Mucosa of stomach (tissue), 1 donor: Measurements from ENCODE around the gene TMEM200A.
"Not testable (repeated sequence)": the region's sequence is repeated elsewhere in the genome, so short reads cannot be mapped to it uniquely, and the experiment has no call there.

Experiments
- H3K27me3 ChIP-seq: one replicate; pipeline ENCODE4 v1.7.0; 2013; ENCODE audit warnings: mild to moderate bottlenecking, low read length; ENCODE audit not compliant: control insufficient read depth, insufficient read depth
- H3K36me3 ChIP-seq: one replicate; pipeline ENCODE4 v1.7.0; 2013; ENCODE audit warnings: low read length; ENCODE audit not compliant: control insufficient read depth, insufficient read depth
- H3K4me1 ChIP-seq: one replicate; pipeline ENCODE4 v1.7.0; 2013; ENCODE audit warnings: mild to moderate bottlenecking, low read length; ENCODE audit not compliant: control insufficient read depth, insufficient read depth
- H3K4me3 ChIP-seq: one replicate; pipeline ENCODE4 v1.7.0; 2013; ENCODE audit warnings: low read length
- H3K9ac ChIP-seq: one replicate; pipeline ENCODE4 v1.7.0; 2013; ENCODE audit warnings: mild to moderate bottlenecking, low read length, moderate library complexity
- H3K9me3 ChIP-seq: one replicate; pipeline ENCODE4 v1.7.0; 2013; ENCODE audit warnings: mild to moderate bottlenecking, low read length, moderate library complexity; ENCODE audit not compliant: control insufficient read depth
- donor health status: Pancreatic carcinoma.

TMEM200A gene

DNA sequence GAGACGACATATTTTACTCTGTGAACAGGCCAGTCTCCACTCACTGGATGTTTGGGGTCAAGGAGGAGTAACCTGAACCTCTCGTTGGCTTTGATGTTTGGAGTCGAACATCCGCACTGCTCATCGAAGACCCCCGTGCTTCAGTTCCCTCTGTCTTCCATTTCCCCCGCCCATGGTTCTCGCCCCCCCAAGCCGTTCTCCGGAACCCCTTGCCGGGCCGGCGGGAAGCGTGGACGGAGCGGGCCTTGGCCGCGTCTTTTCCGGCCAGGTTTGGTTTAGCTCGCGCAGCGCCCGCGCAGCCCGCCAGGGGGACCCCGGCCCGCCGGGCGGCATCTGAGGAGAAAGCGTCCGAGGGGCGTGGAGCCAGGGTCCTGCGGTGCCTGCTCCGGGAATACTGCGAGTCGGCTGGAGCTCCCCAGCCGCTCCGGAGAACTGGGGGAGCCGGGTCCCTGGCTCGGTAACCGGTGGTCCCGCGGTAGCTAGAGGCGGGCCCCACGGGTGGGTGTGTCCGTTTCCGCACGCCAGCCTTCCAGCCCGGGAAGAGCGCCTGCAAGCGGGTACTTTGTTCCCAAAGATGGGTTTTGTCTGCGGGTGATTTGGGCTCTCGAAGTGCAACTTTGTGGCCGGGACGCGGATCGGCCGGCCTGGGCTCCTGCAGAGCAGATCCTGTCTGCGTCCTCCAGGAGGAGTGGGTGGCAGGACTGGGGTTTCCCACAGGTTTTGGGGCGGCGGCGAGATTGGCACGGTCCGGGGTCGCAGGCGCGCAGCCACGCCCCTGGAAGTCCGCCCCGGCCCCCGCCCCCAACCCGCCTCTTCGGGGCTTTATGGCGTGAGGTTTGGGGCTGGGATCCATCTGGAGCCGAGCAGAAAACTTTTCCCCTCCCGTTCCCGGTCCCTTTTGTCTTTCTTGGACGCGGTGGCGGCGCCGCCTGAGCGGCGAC is at the start of gene TMEM200A:
Gene TMEM200A, plus strand, starts transcription at position 852 of the 941 bp plus-strand sequence. CDS start 74,406 bp downstream, outside the sequence.
- Histone ChIP-seq H3K4me1 (peaks cover 4% of the 10 kb centered on the region), H3K9ac (peak within 1 kb of the TSS; percentile 44)

DNA sequence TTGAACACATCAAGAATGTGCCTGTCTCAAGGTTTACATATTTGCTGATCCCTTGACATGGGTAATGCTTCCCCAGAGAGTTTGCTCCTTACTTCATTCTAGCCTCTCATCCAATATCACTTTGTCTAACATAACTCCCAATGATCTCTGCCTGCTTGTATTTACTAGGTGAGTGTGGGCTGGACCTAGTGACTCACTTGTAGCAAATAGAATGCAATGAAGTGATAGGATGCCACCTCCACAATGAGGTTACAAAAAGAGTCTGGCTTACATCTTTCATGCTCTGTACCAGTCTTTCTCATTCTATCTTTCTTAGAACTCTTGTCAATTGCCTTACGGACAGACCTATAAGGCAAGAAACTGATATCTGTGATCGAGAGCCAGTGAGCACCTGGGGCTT is 44.9 kb upstream of the TMEM200A start:
- H3K9me3 ChIP-seq, result no peaks in the 10 kb centered on the region
- H3K27me3 ChIP-seq, result no peaks in the 10 kb centered on the region
- H3K4me3 ChIP-seq, result no peak overlapping the region
- no peaks in the 10 kb centered on the region for H3K36me3 ChIP-seq
- no peak overlapping the region for H3K9ac ChIP-seq
- H3K4me1 ChIP-seq, result no peaks in the 10 kb centered on the region

More for the DNA sequence above, at the start of gene TMEM200A:
- H3K36me3 ChIP-seq, result no peaks in the 10 kb centered on the region
- H3K27me3 ChIP-seq, result peaks cover 28% of the 10 kb centered on the region
- no peaks in the 10 kb centered on the region for H3K9me3 ChIP-seq
- no peak within 1 kb of the TSS for H3K4me3 ChIP-seq

DNA sequence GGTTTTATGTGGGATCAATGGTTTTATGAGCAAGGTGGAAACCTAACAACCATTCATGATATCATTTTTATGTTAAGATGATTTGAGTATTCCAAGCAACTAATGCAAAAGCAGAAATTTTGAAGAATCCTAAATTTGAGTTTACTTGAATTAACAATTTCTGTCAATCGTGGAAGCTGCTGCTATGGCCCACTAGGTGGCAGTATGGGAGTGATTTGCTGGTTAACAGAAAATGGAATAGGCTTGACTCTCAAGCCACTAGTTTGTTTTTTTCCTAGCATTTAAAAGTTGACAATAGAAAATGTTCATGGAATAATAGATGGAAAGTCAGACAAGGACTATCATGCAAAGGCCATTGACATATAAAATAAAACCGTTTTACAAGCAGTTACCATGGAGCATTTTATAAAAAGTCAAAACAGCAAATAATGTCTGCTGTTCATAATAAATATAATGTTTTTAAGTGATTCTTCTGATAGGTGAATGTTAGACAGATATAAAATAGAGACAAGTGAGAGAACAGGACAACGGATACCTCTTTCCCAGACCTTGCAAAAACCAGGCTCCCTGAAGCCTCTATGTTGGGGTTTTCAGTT is 43.0 kb upstream of the TMEM200A start:
- no peaks in the 10 kb centered on the region for H3K27me3 ChIP-seq
- H3K4me1 ChIP-seq, result no peaks in the 10 kb centered on the region
- H3K36me3 ChIP-seq, result no peaks in the 10 kb centered on the region
- H3K4me3 ChIP-seq, result no peak overlapping the region
- H3K9me3 ChIP-seq, result no peaks in the 10 kb centered on the region
- no peak overlapping the region for H3K9ac ChIP-seq

DNA sequence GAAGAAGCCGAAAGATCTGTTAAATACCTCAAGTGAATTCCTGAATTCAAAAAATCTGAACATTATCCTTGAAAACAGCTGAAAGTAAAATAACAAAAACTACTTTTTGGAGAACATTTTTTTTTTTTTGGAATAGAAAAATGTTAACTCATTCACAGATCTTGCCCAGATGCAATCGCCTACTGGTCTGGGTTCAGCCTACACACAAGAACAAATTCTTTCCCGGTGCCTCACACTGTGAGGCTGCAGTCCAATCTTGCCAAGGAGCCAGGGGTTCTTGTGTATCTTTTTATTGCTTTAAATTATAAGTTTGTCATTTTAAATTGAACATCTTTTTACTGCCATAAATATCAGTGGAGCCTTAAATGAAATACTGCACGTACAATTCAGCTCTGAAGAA is 41.2 kb upstream of the TMEM200A start:
- Histone ChIP-seq H3K9ac (no peak overlapping the region), H3K9me3 (no peaks in the 10 kb centered on the region), H3K4me1 (no peaks in the 10 kb centered on the region), H3K27me3 (no peaks in the 10 kb centered on the region), H3K4me3 (no peak overlapping the region), H3K36me3 (no peaks in the 10 kb centered on the region)

DNA sequence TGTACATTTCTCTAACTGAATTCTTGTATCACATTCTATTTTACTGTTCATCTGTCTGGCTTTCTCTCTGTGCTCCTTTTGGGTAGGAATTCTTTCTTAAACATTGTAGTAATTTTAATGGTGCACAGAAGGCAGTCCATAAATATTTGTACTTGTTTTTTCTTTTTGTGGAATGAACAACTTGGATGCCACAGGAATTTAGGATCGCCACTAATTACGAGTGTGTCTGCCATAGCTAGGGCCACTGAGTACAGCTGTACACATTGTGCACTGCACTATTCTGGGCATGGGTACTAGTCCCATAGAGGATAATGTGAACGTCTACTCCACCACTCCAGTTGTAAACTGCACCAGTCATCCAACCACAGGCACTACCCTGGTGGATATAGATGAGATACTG is 39.3 kb upstream of the TMEM200A start:
- H3K36me3 ChIP-seq, result no peaks in the 10 kb centered on the region
- H3K4me1 ChIP-seq, result no peaks in the 10 kb centered on the region
- no peak overlapping the region for H3K9ac ChIP-seq
- H3K27me3 ChIP-seq, result no peaks in the 10 kb centered on the region
- no peaks in the 10 kb centered on the region for H3K9me3 ChIP-seq
- no peak overlapping the region for H3K4me3 ChIP-seq

DNA sequence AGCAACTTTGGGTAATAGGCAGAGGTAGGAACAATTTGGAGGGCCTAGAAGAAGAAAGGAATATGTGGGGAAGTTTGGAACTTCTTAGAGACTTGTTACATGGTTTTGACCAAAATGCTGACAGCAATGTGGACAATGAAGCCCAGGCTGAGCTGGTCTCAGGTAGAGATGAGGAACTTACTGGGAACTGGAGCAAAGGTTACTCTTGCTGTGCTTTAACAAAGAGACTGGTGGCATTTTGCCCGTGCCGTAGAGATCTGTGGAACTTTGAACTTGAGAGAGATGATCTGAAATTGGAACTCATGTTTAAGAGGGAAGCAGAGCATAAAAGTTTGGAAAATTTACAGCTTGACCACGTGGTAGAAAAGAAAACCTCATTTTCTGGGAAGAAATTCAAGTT is 28.3 kb upstream of the TMEM200A start:
- Histone ChIP-seq H3K4me1 (no peaks in the 10 kb centered on the region), H3K9ac (no peak overlapping the region), H3K4me3 (no peak overlapping the region), H3K9me3 (no peaks in the 10 kb centered on the region), H3K36me3 (no peaks in the 10 kb centered on the region), H3K27me3 (no peaks in the 10 kb centered on the region)

DNA sequence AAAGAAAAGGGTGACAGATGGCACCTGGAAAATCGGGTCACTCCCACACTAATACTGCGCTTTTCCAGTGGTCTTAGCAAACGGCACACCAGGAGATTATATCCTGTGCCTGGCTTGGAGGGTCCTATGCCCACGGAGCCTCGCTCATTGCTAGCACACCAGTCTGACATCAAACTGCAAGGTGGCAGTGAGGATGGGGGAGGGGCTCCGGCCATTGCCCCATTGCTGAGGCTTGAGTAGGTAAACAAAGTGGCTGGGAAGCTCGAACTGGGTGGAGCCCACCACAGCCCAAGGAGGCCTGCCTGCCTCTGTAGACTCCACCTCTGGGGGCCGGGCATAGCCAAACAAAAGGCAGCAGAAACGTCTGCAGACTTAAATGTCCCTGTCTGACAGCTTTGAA is 19.5 kb upstream of the TMEM200A start:
- H3K27me3 ChIP-seq, H3K4me1 ChIP-seq, H3K9me3 ChIP-seq, H3K36me3 ChIP-seq, H3K4me3 ChIP-seq, H3K9ac ChIP-seq: not testable (repeated sequence)

DNA sequence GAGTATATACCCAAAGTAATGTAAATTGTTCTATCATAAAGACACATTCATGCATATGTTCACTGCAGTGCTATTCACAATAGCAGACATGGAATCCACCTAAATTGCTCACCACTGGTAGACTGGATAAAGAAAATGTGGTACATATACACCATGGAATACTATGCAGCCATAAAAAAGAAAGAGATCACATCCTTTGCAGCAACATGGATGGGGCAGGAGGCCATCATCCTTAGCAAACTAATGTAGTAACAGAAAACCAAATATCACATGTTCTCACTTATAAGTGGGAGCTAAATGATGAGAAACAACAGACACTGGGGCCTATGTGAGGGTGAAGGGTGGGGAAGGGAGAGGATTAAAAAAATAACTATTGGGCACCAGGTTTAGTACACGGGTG is 11.5 kb upstream of the TMEM200A start:
- H3K9ac ChIP-seq, result no peak overlapping the region
- no peaks in the 10 kb centered on the region for H3K36me3 ChIP-seq
- H3K4me3 ChIP-seq, result no peak overlapping the region
- no peaks in the 10 kb centered on the region for H3K27me3 ChIP-seq
- no peaks in the 10 kb centered on the region for H3K4me1 ChIP-seq
- no peaks in the 10 kb centered on the region for H3K9me3 ChIP-seq

DNA sequence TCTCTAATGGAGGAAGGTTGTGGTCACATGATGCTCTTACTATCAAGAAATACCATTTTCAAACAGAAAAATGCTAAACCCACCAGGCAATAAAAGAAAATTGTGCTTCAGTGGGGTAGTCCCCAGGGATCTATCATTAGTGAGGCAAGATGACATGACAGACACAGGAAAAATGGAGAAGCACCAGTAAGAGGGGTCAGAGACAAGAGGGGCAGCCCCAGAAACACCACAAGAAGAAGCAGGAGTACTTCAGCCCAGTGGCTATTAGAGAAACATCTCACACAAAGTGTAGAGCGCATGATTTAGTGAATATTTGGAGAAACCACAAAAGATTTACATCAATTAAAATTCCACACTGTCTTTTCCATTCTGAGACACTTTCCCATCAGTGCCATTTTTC is 10.2 kb upstream of the TMEM200A start:
- no peaks in the 10 kb centered on the region for H3K36me3 ChIP-seq
- no peaks in the 10 kb centered on the region for H3K4me1 ChIP-seq
- no peak overlapping the region for H3K4me3 ChIP-seq
- no peaks in the 10 kb centered on the region for H3K9me3 ChIP-seq
- no peak overlapping the region for H3K9ac ChIP-seq
- no peaks in the 10 kb centered on the region for H3K27me3 ChIP-seq

DNA sequence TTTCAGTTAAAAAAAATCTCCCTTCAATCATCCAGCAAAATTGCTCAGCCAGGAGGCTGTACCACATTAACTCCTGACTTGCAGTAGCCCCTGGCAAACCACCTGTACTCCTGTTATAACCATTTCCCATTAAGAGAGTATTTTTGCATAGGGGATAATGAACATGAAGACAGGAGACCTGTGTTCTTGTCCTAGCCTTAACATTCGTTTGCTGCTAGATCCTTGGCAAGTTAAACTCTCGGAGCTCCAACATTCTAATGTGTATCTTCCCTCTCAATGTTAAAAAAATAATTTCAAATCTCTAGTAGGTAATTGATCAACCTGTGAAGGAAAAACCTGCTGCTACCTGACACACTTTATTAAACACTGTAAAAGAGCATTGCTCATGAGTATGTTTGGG is 8.4 kb upstream of the TMEM200A start:
- no peak overlapping the region for H3K4me3 ChIP-seq
- no peaks in the 10 kb centered on the region for H3K4me1 ChIP-seq
- no peak overlapping the region for H3K9ac ChIP-seq
- H3K9me3 ChIP-seq, result no peaks in the 10 kb centered on the region
- no peaks in the 10 kb centered on the region for H3K27me3 ChIP-seq
- no peaks in the 10 kb centered on the region for H3K36me3 ChIP-seq

DNA sequence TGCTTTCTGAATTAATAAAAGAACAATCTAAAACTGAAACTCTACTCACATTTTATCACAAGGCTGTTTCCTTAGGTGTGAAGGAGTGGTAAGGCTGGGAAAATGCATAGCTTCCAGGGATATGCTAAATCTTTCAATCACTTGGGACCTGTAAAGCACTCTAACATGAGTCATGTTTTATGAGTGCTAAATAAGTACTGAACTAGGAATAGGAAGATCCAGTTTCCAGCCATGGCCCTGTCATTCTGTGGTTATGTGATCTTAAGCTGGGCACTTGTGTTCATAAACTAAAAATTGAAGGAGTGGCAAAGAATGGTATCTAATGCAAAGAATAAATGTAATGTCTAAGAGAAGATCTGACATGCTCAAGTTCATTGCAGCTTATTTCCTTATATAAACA is 6.1 kb upstream of the TMEM200A start:
- H3K27me3 ChIP-seq, result peaks cover 2% of the 10 kb centered on the region

DNA sequence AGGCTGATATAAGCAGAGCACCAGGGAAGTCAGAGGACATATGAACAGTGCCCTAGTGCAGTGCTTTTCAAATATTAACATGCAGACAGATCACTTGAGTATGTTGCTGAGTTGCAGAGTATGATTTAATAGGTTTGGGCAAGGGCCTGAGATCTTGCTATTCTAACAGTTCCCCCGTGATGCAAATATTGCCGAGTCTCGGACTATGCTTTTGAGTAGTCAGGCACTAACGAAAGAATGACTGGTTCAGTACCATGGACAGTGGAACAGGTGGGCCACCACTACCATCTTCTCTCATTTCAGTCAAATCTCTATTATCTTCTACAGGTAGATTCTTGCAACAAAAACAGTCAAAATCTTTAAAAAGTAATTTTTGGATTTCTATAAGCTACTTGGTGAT is 3.7 kb upstream of the TMEM200A start:
- no peak overlapping the region for H3K9ac ChIP-seq
- H3K9me3 ChIP-seq, result no peaks in the 10 kb centered on the region
- H3K36me3 ChIP-seq, result no peaks in the 10 kb centered on the region
- peaks cover 4% of the 10 kb centered on the region for H3K4me1 ChIP-seq
- peaks cover 25% of the 10 kb centered on the region for H3K27me3 ChIP-seq
- no peak overlapping the region for H3K4me3 ChIP-seq

More for the DNA sequence above, 6.1 kb upstream of the TMEM200A start:
- no peaks in the 10 kb centered on the region for H3K9me3 ChIP-seq
- H3K36me3 ChIP-seq, result no peaks in the 10 kb centered on the region
- no peak overlapping the region for H3K9ac ChIP-seq
- no peaks in the 10 kb centered on the region for H3K4me1 ChIP-seq
- no peak overlapping the region for H3K4me3 ChIP-seq
